ENCODE measurements around the gene CDK14.

CDK14 gene

DNA sequence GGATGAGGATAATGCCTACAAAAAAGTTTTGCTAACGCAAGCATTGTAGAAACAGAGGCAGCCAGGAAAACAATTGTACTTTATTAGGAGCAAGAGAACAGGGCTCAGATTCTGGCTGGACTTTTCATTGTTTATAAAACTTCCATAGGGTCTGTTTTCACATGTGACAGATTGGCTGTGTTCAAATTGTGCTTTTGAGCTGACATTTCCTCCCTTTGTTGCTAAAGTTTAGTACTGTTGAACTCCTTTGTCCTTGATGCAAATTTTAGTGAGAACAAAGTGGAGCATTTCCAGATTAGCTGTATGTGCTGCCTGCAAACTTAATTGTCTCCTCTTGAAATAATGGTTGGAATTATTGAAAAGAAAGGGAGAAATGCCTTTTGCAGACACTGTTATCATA is 447.1 kb downstream of the CDK14 start:
- H3K4me2 ChIP-seq (ENCODE audit: low read length) = no peak overlapping the region
- peaks cover 4% of the 10 kb centered on the region; the same call in 1 of the 2 replicates for H3K27me3 ChIP-seq (ENCODE audit: low read depth, low read length)
- H2AFZ ChIP-seq (ENCODE audit: low read depth, low read length) = no peak overlapping the region
- H3K4me1 ChIP-seq (ENCODE audit: low read length) = 0 out of 2 replicates have a peak, but pooled peaks cover 4% of the 10 kb centered on the region
- no peak overlapping the region for H3K9ac ChIP-seq (ENCODE audit: low read length)
- H3K4me3 ChIP-seq (ENCODE audit: low read length) = no peak overlapping the region
- TF ChIP-seq CTCF (IDR thresholded peaks at IDR 0.05; ENCODE audit: low read depth, low read length) (no peak), EZH2phosphoT487 (IDR thresholded peaks at IDR 0.05; ENCODE audit: low read depth) (no peak)
- H3K27ac ChIP-seq (ENCODE audit: low read length) = no peak overlapping the region
- H4K20me1 ChIP-seq (ENCODE audit: insufficient read depth, low read length) = no peaks in the 10 kb centered on the region
- H3K9me3 ChIP-seq (ENCODE audit: insufficient read depth, low read length) = no peaks in the 10 kb centered on the region
- no peaks in the 10 kb centered on the region for H3K79me2 ChIP-seq (ENCODE audit: low read length)
- H3K36me3 ChIP-seq (replicated peaks; ENCODE audit: low read depth, low read length) = no peaks in the 10 kb centered on the region

GRCh38 chr7:91043924-91044645 is 448.0 kb downstream of the CDK14 start:
- Histone ChIP-seq H3K4me3 (ENCODE audit: low read length) (no peak overlapping the region), H3K79me2 (ENCODE audit: low read length) (no peaks in the 10 kb centered on the region), H3K27ac (ENCODE audit: low read length) (no peak overlapping the region), H3K27me3 (ENCODE audit: low read depth, low read length) (peaks cover 4% of the 10 kb centered on the region; the same call in 1 of the 2 replicates), H3K4me1 (ENCODE audit: low read length) (0 out of 2 replicates have a peak, but pooled peaks cover under 1% of the 10 kb centered on the region), H3K36me3 (replicated peaks; ENCODE audit: low read depth, low read length) (no peaks in the 10 kb centered on the region), H4K20me1 (ENCODE audit: insufficient read depth, low read length) (no peaks in the 10 kb centered on the region), H3K9ac (ENCODE audit: low read length) (no peak overlapping the region), H3K4me2 (ENCODE audit: low read length) (no peak overlapping the region), H3K9me3 (ENCODE audit: insufficient read depth, low read length) (no peaks in the 10 kb centered on the region), H2AFZ (ENCODE audit: low read depth, low read length) (no peak overlapping the region)
- no peak for TF ChIP-seq EZH2phosphoT487 (IDR thresholded peaks at IDR 0.05; ENCODE audit: low read depth)
- TF ChIP-seq CTCF (IDR thresholded peaks at IDR 0.05; ENCODE audit: low read depth, low read length) = no peak

DNA sequence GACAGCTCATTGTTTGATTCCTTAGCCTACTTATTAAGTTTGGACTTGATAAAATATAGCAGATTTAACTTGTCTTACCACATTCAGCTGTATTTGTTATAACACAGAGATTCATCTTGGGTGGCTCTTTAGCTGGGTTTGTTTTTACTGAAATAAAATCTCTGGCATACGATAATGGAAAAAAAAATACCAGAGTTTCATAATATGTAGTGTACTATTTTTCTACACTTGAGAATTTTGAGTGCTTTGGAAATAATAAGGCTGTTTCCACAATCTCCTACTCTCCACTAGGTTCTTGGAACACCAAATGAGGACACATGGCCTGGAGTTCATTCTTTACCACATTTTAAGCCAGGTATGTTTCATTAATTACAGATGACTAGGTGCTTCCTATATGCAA is 449.5 kb downstream of the CDK14 start:
- H3K27ac ChIP-seq (ENCODE audit: low read length) = no peak overlapping the region
- TF ChIP-seq CTCF (IDR thresholded peaks at IDR 0.05; ENCODE audit: low read depth, low read length) (no peak), EZH2phosphoT487 (IDR thresholded peaks at IDR 0.05; ENCODE audit: low read depth) (no peak)
- H4K20me1 ChIP-seq (ENCODE audit: insufficient read depth, low read length) = no peaks in the 10 kb centered on the region
- peaks cover 4% of the 10 kb centered on the region; the same call in 1 of the 2 replicates for H3K27me3 ChIP-seq (ENCODE audit: low read depth, low read length)
- H3K4me3 ChIP-seq (ENCODE audit: low read length) = no peak overlapping the region
- no peak overlapping the region for H3K9ac ChIP-seq (ENCODE audit: low read length)
- H3K36me3 ChIP-seq (replicated peaks; ENCODE audit: low read depth, low read length) = no peaks in the 10 kb centered on the region
- H3K4me2 ChIP-seq (ENCODE audit: low read length) = no peak overlapping the region
- H3K79me2 ChIP-seq (ENCODE audit: low read length) = no peaks in the 10 kb centered on the region
- H2AFZ ChIP-seq (ENCODE audit: low read depth, low read length) = no peak overlapping the region
- peaks cover 3% of the 10 kb centered on the region; the same call in 1 of the 2 replicates for H3K4me1 ChIP-seq (ENCODE audit: low read length)
- no peaks in the 10 kb centered on the region for H3K9me3 ChIP-seq (ENCODE audit: insufficient read depth, low read length)

DNA sequence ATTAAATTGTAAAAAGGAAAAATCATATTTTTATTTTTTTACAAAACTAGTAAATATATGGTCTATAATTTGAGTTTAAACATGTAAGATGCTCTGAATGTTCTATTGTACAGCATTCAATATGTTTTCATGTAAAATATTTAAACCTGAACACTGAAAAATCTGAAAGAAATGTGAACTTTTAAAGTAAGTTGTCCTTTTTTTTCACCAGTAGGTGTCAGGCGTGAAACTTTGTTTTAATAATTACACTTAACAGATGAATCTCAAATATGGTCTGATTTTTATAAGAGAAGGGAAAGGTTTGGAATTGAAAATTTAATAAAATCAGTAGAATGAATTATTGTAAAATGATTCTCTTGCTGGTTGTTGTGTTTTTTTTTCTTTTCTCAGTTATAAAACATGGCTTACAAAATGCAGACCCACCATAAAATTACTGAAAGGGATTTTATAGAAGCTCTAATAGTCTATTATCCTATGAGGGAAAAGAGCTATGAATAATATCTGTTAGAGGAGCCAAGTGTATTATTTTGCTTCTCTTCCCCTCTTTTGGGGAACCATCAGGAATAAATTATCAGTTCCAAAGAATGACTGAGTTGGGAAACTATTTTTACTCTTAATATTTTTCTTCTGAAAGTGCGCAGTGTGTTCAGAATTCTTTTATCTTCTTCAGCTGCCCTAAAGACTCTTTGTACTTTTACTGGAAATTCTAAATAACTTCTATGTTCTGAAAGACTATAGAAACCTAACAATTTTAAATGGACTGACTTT is 450.4 kb downstream of the CDK14 start:
- Histone ChIP-seq H3K4me1 (ENCODE audit: low read length) (peaks cover 6% of the 10 kb centered on the region; the same call in 1 of the 2 replicates), H3K4me2 (ENCODE audit: low read length) (no peak overlapping the region), H3K9ac (ENCODE audit: low read length) (no peak overlapping the region), H3K4me3 (ENCODE audit: low read length) (no peak overlapping the region), H3K79me2 (ENCODE audit: low read length) (no peaks in the 10 kb centered on the region), H3K9me3 (ENCODE audit: insufficient read depth, low read length) (no peaks in the 10 kb centered on the region), H4K20me1 (ENCODE audit: insufficient read depth, low read length) (no peaks in the 10 kb centered on the region), H3K27me3 (ENCODE audit: low read depth, low read length) (peaks cover 4% of the 10 kb centered on the region; the same call in 1 of the 2 replicates), H2AFZ (ENCODE audit: low read depth, low read length) (no peak overlapping the region), H3K27ac (ENCODE audit: low read length) (no peak overlapping the region), H3K36me3 (replicated peaks; ENCODE audit: low read depth, low read length) (no peaks in the 10 kb centered on the region)
- TF ChIP-seq EZH2phosphoT487 (IDR thresholded peaks at IDR 0.05; ENCODE audit: low read depth) (no peak), CTCF (IDR thresholded peaks at IDR 0.05; ENCODE audit: low read depth, low read length) (peak; percentile 58)

All from OCI-LY3 (cell line).